ENCODE measurements around the gene AGTPBP1.
"Not testable (repeated sequence)": the region's sequence is repeated elsewhere in the genome, so short reads cannot be mapped to it uniquely, and the experiment has no call there.

The AGTPBP1 gene

GRCh38 chr9:85617141-85617670, 124.5 kb downstream of the AGTPBP1 start:
- no peak for DNase-seq (ENCODE audit: low read depth in 2 of 2)

- DNase-seq (ENCODE audit: low read depth in 2 of 2) = no peak
Observed at GRCh38 chr9:85615792-85616191, 126.0 kb downstream of the AGTPBP1 start.

GRCh38 chr9:85610074-85610860, 131.5 kb downstream of the AGTPBP1 start:
- no peak for DNase-seq (ENCODE audit: low read depth in 2 of 2)

GRCh38 chr9:85605905-85606304, 135.8 kb downstream of the AGTPBP1 start:
- DNase-seq (ENCODE audit: low read depth in 2 of 2) = no peak

- DNase-seq (ENCODE audit: low read depth in 2 of 2) = no peak
Observed at GRCh38 chr9:85603936-85604335, 137.8 kb downstream of the AGTPBP1 start.

DNA sequence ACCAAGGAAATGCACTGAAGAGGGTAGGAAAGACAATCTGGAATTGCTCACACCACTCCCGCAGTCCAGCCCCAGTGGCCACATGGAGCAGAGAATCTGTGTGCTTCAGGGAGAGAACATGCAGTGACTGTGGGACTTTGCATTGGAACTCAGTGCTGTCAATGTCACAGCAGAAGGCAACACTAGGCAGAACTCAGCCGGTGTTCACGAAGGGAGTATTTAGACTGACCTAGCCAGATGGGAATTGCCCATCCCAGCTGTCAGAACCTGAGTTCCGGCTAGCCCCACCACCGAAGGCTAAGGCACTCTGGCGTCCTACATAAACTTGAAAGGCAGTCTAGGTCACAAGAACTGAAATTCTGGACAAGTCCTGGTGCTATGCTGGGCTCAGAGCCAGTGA, 139.0 kb downstream of the AGTPBP1 start:
- no peak for DNase-seq (ENCODE audit: low read depth in 2 of 2)

DNA sequence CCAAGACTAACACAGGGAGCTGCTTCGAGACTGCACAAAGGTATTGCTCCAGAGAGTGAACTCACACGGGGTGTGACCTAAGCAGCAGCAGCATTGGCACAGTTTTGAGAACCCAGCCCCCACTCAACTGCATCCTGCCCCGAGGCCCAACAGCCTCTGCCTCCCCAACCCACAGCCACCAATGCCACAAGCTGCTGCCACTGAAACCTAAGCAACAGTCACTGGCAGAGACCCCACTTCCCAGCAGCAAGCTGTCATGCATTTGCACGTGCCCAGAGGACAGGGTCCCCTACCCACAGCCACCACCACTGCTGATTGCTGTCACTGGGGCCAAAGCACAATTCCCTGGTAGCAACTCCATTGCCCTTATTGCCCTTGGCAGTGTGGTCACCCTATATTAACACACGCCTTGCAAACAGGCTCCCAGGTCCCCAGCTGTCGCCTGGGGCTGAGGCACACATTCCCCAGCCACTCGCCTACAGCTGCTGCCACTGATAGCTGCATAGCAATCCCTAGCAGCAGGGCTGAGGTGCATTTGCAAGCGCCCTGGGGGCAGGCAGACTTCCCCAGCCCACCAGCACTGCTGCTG, 141.0 kb downstream of the AGTPBP1 start:
- DNase-seq (ENCODE audit: low read depth in 2 of 2) = peak in 1 of 2 donors; percentile 39

DNA sequence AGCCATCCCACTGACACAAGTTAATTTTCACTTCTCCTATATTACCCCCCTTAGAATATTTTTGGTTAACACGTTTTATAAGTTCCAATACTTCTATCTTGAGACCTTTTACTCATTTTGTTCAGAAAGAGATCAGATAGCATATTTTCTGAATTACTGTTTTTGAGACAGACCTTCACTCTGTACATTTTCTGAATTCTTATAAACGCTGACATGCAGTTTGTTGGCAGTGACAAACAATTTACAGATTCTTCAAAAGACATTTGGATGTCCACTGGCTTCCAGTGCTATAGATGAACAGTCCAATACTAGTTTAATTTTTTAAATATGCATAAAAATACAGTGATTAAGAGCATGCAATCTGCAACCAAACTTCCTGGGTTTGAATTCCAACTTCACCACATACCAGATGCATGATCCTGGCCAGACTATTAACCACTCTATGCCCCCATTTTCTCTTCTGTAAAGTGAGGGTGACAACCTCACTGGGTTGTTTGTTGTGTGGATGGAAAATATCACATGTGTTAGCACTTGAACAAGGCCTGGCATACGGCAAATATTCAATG, 142.1 kb downstream of the AGTPBP1 start:
- no peak for DNase-seq (ENCODE audit: low read depth in 2 of 2)

DNA sequence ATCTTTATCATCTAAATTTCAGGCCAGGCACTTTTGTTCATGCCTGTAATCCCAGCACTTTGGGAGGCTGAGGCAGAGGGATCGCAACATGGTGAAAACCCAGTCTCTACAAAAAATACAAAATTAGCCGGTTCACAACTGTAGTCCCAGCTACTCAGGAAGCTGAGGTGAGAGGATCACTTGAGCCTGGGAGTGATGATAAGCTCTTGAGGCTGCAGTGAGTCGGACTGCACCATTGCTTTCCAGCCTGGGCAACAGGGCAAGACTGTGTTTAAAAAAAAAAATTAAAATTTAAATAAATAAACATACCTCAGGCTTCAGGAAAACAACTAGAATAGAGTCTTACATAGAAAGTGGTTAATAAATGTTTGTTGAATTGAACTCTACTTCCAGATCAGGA, 147.4 kb downstream of the AGTPBP1 start:
- no peak for DNase-seq (ENCODE audit: low read depth in 2 of 2)

DNA sequence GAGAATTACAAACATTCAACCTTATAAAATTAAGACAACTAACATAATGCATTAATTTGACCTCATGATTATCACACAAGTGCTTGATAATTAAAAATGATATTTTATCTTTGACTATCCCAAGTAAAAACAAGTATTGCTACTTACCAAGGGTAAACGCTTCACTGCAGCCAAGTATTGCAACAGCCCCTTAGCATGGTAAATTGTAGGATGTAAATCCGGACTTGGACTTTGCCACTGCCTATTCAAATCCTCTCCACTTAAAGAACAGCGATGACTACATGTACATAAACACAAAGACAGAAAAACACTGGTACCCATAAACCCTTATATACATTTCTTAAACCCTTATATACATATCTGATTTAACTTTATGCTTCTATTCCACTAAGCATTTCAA, 155.1 kb downstream of the AGTPBP1 start:
- no peak for DNase-seq (ENCODE audit: low read depth in 2 of 2)

DNA sequence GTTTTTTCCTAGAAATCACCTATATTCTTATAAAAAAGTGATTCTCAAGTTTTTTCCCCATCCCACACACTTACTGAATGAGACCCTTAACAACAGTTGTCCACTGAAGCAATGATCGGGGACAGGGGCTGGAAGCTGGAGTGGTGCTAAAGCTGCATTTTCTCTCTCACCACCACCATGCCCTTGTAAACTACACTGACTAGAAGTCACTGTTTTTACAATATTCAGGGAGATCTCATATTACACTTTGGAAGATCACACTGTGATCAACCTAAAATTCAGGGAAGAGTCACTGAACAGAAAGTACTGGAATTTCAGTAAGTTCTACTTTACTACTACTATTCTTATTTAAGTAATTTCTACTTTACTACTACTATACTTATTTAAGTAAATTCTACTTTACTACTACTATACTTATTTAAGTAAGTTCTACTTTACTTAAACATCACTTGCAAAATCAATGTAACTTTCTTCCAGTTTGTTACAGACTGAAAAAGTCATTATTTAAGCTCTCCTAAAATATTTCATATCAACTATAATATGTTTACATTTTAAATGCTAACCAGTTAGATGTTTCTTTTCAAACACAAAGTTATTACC, 164.3 kb downstream of the AGTPBP1 start:
- DNase-seq (ENCODE audit: low read depth in 2 of 2) = no peak

DNA sequence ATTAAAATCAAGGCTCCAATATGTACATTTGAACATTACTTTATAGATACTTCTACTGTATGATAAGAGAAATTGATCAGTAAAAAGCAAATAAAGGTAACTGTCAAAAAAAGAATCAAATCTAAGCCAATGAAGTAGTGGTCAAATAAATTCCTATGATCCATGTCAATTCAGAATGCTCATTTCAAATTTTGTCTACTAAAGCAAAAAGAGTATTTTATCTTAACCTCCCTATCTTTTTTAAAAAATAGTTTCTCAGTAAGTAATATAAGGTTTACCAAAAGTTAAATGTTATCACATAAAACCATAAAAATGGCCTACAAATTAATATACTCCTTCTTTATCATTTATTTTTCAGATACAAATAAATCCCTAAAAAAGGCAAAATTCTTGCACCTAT, 165.9 kb downstream of the AGTPBP1 start:
- no peak for DNase-seq (ENCODE audit: low read depth in 2 of 2)

DNA sequence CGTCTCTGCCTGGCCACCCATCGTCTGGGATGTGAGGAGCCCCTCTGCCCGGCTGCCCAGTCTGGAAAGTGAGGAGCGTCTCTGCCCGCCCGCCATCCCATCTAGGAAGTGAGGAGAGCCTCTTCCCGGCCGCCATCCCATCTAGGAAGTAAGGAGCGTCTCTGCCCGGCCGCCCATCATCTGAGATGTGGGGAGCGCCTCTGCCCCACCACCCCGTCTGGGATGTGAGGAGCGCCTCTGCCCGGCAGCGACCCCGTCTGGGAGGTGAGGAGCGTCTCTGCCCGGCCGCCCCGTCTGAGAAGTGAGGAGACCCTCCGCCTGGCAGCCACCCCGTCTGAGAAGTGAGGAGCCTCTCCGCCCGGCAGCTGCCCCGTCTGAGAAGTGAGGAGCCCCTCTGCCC, 168.2 kb downstream of the AGTPBP1 start:
- DNase-seq (ENCODE audit: low read depth in 2 of 2) = not testable (repeated sequence)

DNA sequence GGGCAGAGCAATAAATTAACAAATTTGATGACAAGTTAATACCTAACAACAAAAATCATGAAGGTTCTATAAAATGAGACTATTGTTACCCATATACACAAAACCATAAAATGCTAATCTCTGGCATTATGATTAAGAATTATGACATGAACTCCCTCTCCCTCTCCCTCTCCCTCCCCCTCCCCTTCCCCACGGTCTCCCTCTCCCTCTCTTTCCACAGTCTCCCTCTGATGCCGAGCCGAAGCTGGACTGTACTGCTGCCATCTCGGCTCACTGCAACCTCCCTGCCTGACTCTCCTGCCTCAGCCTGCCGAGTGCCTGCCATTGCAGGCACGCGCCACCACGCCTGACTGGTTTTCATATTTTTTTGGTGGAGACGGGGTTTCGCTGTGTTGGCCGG, 168.8 kb downstream of the AGTPBP1 start:
- not testable (repeated sequence) for DNase-seq (ENCODE audit: low read depth in 2 of 2)

DNA sequence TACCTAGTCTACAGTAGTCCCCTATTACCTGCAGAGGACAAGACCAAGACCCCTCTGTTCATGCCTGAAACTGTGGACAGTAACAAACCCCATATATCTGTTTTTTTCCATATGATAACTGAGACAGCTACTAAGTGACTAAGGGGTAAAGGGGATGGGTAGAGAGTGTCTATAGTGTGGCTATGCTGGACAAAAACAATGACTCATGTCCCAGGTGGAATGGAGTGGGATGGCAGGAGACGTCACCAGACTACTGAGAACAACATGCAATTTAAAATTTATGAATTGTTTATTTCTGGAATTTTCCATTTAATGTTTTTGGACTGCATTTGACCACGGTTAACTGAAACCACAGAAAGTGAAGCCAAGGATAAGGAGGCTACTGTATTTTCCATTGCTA, 171.8 kb downstream of the AGTPBP1 start:
- DNase-seq (ENCODE audit: low read depth in 2 of 2) = no peak

- DNase-seq (ENCODE audit: low read depth in 2 of 2) = no peak
Observed at GRCh38 chr9:85559526-85559925, 182.2 kb downstream of the AGTPBP1 start.

- no peak for DNase-seq (ENCODE audit: low read depth in 2 of 2)
Observed at GRCh38 chr9:85554349-85554748, 187.4 kb downstream of the AGTPBP1 start.

DNA sequence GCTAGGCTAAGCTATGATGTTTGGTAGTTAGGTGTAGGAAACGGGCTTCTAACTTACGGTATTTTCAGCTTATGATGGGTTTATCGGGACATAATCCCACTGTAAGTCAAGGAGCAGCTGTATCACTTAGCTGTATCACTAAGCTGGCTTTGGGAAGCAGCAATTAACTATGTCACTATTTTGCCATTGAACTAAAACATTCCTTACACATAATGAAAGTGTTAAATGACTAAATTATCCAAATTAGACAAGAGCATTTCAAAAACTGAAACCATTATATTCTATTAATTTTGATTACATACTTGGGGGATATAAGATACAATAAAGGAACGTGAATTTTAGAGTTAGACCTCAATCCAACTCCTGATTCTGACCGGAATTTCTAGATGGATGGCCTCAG, 188.3 kb downstream of the AGTPBP1 start:
- DNase-seq (ENCODE audit: low read depth in 2 of 2) = no peak

DNA sequence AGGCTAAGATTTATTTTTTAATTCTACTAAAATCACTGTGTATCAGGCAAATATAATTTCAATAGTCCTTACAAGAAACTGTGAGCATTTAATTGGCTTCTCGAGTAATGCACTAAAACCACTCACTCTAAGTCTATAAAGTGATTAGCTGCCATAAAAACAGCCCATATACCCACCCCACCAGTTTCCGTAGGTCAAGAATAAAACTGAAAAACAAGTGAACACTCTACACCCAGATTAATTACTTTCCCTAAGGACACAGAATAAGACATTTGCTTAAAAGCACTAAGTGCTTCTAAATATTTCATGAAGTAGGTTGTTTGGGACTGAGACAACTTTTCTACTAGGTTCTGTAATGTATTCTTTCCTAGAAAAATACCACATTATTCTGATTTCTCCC, 194.2 kb downstream of the AGTPBP1 start:
- DNase-seq (ENCODE audit: low read depth in 2 of 2) = no peak

- DNase-seq (ENCODE audit: low read depth in 2 of 2) = no peak
Observed at GRCh38 chr9:85543196-85543595, 198.6 kb downstream of the AGTPBP1 start.

DNA sequence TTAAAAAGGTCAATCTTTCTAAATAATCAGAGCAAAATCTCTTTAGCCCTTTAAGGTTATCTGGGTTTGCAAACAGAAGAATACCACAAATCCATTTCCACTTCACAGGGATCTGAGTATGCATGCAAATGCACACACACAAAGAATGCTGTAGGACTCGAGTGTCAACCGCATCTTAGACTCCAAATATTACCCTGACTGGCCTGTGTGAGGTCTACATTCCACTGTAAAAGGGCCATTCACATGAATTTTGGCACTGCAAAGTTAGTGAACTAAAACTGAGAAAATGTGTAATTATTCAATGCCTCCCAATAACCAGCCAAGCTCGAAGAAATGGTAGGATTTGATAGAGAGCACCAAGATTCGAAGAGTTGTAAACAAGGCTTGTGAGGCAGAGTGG, 199.9 kb downstream of the AGTPBP1 start:
- DNase-seq (ENCODE audit: low read depth in 2 of 2) = no peak

GRCh38 chr9:85536514-85536913, 205.2 kb downstream of the AGTPBP1 start:
- DNase-seq (ENCODE audit: low read depth in 2 of 2) = no peak

- no peak for DNase-seq (ENCODE audit: low read depth in 2 of 2)
Observed at GRCh38 chr9:85536076-85536475, 205.7 kb downstream of the AGTPBP1 start.
